ENCODE data around the gene FCN1. TPM values are rescaled to one million over a fixed set of nuclear protein-coding genes. Genes with fewer than 3 reads are reported as not detected.

FCN1 gene
- total RNA-seq, 1 experiment from 2014 or later = not detected

DNA sequence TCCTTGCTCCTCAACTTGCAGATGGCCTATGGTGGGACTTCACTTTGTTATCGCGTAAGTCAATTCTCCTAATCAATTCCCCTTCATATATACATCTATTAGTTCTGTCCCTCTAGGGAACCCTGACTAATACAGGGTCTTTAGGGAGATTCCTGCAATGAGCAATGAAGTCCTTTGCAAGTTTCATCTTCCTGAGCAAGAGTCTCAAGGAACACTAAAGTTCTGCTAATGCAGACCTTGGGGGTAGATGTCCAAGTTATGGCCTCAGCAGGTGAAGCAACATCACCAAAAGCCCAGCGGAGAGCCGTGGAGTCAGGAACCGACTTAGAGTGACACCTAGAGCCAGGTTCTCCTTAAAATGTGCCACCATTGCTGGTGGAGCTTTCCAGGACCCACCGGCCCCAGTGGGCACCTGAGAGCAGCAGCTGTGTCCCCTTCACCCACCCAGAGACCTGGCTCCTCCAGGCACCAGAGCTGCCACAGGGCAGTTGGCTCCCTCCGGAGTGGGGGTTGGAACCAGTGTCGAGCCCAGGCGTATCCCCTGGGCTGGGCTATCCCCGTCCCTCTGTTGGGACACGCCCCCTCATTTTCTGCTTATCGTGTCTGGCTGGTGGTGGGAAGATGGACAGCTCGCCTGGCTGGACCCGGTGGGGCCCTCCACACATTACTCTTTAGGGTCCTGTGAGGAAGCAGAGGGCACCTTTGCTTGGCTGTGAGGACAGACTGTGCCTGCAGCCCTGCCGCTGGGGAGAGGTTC is 10.9 kb upstream of the FCN1 start:
- no peak for DNase-seq (ENCODE audit: low read depth)
- in situ Hi-C loops (cut with HindIII; ENCODE audit: low pct_unique_long_range_greater_than_20kb, low sequenced_read_pairs) = no loop called here

DNA sequence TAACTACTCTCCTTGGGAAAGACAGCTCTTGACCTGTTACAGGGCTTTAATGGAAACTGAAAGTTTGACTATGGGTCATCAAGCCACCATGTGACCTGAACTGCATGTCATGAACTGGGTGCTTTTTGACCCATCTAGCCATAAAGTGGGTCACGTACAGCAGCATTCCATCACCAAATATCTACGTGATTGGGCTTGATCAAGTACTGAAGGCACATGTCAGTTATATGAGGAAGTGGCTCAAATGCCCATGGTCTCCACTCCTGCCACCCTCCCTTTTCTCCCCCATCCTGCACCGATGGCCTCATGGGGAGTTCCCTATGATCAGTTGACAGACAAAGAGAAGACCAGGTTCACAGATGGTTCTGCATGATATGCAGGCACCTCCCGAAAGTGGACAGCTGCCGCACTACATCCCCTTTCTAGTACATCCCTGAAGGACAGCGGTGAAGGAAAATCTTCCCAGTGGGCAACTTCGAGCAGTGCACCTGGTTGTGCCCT is 7.3 kb upstream of the FCN1 start:
- no peak for DNase-seq (ENCODE audit: low read depth)
- in situ Hi-C loops (cut with HindIII; ENCODE audit: low pct_unique_long_range_greater_than_20kb, low sequenced_read_pairs) = no loop called here

DNA sequence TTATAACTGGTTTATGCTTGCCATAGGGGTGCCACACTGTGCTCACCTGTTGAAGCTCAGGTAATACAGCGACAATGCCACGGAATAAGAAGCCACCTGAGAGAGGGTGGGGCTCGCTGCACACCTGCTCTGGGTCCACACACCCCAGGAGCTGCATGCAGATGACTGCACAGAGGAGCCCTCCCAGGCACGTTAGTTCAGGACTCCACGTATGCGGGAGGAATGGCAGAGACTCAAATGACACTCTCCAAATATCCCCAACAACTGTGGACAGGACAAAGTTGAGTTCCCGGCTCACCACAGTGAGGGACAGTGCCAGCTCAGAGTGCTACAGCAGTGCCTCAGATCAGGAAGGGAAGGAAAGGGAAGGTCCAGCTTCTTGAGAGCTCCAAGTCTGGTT is 5.8 kb upstream of the FCN1 start:
- in situ Hi-C loops (cut with HindIII; ENCODE audit: low pct_unique_long_range_greater_than_20kb, low sequenced_read_pairs) = no loop called here
- no peak for DNase-seq (ENCODE audit: low read depth)

DNA sequence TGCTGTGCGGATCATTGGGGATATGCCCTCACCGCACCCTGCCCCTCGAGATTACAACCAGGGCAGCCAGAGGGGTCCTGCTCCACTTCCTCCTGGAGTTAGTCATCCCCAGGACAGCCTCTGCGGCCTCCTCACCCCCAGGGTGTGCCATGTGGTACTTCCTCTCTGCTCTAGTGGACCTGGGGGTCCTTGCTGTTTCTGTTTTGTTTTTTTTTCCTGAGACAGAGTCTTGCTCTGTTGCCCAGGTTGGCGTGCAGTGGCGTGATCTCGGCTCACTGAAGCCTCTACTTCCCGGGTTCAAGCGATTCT is 5.2 kb upstream of the FCN1 start:
- DNase-seq (ENCODE audit: low read depth) = no peak
- in situ Hi-C loops (cut with HindIII; ENCODE audit: low pct_unique_long_range_greater_than_20kb, low sequenced_read_pairs) = no loop called here

DNA sequence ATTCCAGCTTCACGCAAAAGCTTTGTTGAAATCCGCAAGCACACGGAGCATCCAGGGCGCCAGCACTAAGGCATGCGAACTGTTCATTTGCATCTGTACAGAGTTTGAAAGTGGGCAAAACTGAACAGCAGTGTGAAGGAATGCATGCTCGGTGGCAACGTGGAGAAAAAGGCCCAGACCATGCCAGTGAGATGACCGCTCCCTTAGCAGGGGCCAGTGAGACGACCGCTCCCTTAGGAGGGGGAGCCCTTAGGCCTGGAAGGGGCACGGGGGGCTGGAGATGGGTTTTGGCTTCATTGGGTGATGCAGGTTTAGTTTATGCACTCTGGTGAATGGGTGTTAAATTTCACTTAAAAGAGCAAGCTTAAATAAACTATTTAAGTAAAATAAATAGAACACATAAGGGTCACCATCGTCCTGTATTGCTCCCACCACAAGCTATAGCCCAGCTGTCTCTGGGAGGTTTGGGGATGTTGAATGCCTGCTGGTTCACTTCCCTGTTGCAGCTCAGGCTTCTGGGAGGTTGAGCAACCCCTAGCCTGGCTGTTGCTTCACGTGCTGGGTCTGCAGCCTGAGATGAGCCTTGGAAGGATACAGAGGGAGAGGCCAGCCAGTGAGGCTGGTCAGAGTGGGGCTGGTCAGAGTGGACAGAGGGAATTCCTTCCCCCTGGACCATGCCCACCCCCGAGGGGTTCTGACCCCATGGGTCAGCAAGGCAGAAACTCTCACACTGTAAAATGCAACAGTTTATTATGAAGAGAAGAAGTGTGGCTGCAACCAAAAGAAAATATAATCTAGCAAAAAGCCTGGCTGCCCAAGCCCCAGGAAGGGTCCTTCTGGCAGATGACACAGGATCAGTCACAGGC is 4.6 kb upstream of the FCN1 start:
- in situ Hi-C loops (cut with HindIII; ENCODE audit: low pct_unique_long_range_greater_than_20kb, low sequenced_read_pairs) = no loop called here

DNA sequence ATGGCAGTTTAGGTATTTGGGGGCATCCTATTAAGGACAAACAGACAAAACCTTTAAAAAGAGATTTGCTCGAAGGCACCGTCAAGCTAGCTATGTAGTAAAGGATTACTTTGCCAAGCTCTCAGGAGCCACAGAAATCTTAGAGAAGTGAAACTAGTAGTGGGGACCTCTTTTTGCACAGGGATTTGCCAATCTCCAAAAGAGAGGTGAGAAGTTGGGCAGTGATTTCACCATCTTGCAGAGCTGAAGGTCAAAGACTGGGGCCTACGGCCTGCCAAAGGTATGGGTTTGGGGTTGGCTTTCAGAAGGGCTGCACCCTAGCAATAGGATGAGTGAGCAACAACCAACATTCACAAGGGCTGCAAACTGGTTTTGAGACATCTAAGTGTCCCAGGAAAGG is 1.6 kb upstream of the FCN1 start:
- in situ Hi-C loops (cut with HindIII; ENCODE audit: low pct_unique_long_range_greater_than_20kb, low sequenced_read_pairs) = no loop called here
- DNase-seq (ENCODE audit: low read depth) = no peak

More for the DNA sequence above, 4.6 kb upstream of the FCN1 start:
- DNase-seq (ENCODE audit: low read depth) = no peak

DNA sequence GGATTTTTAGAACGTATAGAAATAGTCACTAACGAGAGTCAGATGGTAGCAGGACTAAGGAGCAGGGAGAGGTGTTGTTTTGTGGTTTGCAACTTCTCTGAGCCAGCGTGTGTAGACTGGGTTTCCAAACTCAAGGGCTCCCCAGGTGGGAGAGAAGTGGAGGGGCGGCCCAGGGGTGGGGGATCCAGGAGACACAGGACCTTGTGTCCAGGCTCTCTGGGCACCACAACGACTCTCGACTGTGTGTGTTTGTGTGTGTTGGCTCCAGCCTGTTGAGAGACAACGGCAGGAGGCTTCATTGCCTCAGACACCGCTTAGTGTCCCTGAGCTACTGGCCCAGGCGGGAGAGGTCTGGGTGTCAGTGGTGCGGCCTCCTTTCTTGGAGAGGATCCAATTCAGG is 934 bp upstream of the FCN1 start:
- DNase-seq (ENCODE audit: low read depth) = no peak
- in situ Hi-C loops (cut with HindIII; ENCODE audit: low pct_unique_long_range_greater_than_20kb, low sequenced_read_pairs) = no loop called here

DNA sequence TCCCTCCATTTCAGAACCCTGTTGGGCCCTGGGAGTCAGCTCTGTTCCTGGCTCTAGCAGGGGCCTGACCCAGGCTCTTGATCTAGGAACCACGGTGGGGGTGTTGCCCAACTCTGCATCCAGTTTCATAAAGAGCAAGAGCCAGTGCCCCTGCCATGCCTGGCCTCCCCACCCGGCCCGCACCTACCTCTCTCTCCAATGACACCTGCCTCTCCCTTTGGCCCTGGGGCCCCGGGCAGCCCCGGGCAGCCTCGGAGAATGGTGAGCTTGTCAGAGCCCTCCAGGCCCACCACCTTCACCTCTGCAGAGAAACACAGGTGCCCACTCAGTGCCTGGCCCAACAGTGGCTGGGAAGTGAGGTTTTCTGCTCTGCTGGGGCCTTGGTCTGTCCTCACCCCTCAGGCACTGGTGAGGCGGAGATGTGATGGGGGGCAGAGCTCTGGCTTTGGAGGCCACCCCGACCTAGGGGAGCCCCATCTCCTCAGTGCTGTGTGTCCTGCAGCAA is 1.5 kb downstream of the FCN1 start:
- in situ Hi-C loops (cut with HindIII; ENCODE audit: low pct_unique_long_range_greater_than_20kb, low sequenced_read_pairs) = no loop called here
- no peak for DNase-seq (ENCODE audit: low read depth)

DNA sequence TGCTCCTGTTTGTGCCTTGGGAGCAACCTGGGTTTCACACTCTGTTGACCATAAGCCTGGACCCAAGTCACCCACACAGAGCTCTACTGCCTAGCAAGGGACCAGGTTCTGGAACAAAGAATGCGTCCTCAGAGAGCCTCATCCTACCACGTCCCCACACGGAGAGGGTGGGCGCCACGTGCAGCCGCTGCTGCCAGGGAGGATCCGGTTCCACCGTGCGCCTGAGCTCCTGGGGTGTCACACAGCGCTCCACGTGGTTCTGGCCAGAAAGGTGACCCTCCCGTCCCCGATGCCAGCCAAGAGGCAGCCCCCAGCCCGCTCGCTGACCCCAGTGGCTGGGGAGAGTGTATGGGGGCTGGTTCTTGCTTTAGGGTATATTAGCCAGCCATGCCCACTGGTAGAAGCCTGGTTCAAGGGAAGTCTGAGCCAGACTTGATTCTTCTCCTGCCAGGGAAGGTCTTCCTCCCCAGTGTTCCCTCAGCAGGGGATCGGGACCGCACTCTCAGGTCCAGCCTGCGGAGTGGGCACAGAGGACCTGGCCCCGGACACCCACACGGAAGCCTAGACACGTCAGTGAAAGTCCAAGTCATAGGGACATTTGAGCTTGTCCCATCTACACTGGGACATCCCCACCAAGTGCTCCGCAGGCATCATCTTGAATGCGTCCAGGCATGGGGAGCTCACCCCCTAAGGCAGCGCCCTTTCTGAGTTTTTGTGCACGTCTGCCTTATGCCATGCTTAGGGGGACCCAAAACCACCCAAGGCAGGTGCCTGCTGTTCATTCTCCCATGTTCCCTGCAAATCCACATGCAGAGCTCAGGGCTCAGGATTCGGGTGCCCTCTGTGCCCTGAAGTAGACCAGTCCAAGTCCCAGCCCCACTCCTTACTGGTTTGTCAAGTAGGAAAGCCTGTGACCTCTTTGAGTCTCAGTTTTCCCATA is 2.4 kb downstream of the FCN1 start:
- in situ Hi-C loops (cut with HindIII; ENCODE audit: low pct_unique_long_range_greater_than_20kb, low sequenced_read_pairs) = no loop called here
- DNase-seq (ENCODE audit: low read depth) = no peak

DNA sequence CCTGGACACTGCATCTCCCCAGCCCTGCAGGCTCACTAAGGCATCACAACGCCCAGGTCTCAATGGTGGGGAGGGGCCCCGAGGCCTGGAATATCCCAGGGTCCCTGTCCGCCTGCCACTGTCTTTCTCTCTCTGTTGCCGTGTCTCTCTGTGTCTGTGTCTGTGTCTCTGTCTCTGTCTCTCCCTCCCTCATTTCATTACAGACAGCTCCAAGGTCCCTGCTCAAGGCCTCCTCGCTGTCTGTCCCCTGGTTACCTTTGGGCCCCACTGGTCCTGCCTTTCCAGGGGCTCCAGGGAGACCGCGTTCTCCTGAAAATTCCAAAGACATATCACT is 3.2 kb downstream of the FCN1 start:
- DNase-seq (ENCODE audit: low read depth) = no peak

DNA sequence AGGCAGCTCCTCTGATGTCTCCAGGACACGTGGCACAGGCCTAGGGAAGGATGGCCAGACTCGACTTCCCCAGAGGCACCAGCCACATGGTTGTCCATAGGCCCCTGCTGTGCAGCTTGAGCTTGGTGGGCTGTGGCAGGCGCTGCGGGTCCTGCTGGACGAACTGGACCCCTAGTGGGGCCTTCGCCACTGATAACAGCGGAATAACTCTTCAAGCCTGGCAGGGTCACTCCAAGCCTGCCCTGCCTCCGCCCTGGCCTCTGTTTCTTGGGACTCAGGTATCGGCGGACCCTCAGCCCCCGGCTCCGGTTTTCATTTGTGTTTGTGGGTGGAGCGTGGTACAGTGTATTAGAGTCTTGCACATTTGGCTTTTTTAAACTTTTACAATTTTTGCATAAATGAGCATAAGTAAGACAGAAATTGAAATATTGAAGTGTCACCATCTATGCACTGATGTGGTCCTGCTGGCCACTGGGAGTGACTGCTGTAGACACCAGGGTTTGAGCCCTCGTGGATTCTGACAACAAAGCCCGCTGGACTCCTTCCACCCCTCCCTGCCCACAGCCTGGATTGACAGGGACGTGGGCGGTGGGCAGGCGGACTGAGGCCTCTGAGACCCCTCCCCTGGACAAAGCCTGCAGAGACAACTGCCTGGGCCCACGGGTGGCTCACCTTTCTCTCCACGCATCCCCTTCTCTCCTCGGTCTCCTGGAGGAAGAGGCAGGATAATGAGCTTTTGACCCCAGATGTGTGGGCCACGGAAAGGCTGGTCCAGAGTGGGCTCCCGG is 3.8 kb downstream of the FCN1 start:
- DNase-seq (ENCODE audit: low read depth) = no peak
- in situ Hi-C loops (cut with HindIII; ENCODE audit: low pct_unique_long_range_greater_than_20kb, low sequenced_read_pairs) = no loop called here

More for the DNA sequence above, 3.2 kb downstream of the FCN1 start:
- in situ Hi-C loops (cut with HindIII; ENCODE audit: low pct_unique_long_range_greater_than_20kb, low sequenced_read_pairs) = no loop called here

DNA sequence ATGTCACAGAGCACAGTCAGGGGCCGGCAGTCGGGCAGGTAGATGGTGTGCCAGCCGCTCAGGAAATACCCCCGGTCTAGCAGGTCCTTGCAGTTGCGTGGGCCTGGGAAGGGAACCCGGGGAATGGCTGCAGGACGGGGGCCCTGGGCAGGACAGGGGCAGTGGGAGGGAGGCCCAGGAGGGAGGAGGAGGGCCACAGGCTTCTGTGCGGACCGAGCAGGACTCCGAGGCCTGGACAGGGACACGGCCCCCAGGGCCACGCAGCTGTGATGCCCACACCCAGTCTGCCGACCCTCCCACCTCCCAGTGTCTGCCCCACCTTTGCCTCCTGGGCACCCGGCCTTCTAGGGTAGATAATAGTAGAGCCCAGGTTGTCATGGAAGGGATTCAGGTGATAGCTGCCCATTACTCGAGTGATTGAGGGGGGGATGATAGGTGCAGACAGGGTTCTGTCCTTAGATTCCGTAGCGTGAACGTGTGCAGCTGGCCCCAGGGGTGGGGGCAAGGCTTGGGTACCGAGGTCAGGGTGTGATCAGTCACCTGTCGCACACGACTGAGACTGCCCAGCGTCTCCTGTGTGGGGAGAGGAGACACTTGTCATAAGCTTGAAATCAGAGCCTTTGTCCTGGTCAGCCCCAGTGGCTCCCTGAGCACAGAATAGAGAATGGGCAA is 4.5 kb downstream of the FCN1 start:
- in situ Hi-C loops (cut with HindIII; ENCODE audit: low pct_unique_long_range_greater_than_20kb, low sequenced_read_pairs) = no loop called here
- no peak for DNase-seq (ENCODE audit: low read depth)

DNA sequence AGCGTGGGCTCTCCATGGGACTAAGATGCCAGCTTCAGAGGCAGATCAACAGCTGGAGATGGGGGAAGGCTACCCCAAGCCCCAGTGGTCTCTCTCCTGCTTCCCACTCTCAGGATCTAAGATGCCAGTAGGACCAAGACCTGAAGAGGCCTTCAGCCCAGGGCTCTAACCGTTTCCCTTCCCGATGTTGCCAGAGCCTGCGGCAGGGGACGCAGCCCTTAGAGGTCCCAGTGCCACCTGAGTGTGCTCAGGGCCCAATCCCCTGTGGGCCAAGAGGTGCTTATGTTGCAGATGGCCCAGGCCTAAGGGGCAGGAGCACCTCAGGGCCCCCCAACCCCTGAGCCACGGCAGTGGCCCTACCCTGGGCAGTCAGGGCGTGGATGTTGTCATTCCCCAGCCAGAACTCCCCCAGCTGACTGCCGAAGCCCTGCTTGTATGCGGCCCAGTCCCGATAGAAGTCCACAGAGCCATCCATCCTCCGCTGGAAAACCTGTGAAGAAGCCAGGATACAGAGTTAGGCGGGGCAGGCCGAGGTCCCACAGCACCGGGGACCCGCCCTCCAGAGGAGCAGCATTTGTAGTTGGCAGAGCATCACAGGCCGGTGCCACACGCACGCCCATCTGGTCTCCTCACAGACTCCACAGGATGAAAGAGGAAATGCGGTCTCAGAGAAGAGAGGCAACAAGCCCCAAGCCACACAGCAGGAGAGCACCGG is 5.4 kb downstream of the FCN1 start:
- DNase-seq (ENCODE audit: low read depth) = no peak
- in situ Hi-C loops (cut with HindIII; ENCODE audit: low pct_unique_long_range_greater_than_20kb, low sequenced_read_pairs) = no loop called here

DNA sequence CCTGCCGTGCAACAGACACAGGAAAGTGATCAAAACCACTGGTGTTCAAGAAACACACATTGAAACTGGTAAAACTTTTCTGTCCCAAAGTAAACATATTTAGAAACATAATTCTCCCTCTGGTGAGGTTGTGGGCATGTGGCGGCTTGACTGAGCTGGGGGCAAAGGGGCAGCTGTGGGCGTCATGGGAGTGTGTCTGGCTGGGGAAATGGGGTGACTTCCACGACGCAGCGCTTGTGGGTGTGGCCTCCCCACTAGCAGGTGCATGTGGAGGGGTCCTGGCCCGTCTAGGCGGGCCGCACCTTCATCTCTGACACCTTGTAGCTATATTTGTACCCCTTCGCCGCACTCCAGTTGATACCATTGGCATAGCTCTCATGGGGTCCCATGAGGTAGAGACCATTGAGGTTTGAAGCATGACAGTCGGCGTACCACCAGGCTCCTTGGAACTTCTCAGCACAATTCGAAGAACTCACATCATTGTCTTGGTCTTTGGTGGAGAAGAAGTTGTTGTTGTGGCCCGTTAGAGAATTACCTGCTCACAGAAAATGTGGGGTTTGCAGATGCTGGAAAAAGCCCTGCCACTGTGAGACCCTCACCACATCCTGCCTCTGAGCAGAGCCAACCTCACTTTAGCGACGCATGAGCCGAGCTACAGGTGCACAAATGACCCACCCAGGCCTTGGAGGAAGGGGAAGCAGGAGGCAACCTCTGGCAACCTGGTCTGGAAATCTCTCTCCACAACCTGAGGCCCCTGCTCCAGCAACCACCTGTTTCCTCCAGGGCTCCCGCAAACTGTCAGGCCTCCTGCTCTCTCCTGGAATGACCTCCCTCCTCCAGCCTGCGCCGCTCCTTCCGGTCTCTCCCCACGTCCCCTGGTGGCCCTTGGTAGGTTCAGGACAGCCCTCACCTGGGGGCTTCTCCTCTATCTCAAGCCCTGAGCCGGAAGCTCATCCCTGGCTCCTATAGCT is 7.9 kb downstream of the FCN1 start:
- no peak for DNase-seq (ENCODE audit: low read depth)
- in situ Hi-C loops (cut with HindIII; ENCODE audit: low pct_unique_long_range_greater_than_20kb, low sequenced_read_pairs) = no loop called here

DNA sequence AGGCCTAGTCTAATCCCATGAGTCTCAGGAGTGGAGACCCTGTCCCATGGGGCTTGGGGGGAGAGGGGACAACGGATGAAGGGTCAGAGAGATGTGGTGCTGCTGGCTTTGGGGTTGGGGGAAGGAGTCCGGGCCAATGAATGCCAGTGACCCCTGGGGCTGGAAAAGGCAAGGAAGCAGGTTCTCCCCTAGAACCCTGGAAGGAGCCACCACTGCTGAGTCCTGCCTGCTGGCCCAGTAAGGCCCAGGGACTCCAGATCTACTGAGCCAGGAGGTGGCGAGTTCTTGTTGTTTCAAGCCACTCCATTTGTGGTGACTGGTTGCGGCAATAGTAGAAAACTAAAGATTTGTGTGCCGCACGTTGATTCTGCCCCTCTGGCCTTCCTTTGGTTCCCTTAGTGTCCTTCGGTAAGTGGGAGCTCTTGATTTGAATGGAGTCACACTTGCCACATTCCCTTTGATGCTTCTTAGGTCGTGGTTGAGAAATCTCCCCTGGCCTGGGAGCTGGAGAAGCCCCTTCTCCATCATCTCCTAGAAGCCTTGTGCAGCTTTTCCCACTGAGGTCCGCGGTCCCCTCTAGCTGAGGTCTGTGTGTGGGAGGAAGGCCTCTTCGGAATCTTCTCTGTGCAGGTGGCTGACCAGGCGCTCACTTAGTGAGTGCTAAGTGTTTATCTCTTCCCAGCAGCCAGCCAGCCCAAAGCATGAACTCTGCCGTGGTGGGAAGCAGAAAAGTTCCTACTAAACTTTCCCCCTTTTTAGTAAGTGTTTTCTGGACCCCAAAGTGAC is 9.0 kb downstream of the FCN1 start:
- in situ Hi-C loops (cut with HindIII; ENCODE audit: low pct_unique_long_range_greater_than_20kb, low sequenced_read_pairs) = no loop called here
- DNase-seq (ENCODE audit: low read depth) = no peak

Measured in Caki2 (cell line).